Neural progenitor cell (in vitro differentiated cells): ENCODE results near the gene CEP128.

Experiments
- CTCF ChIP-seq: fragments of 200-600 bp; sonication (generic); IDR thresholded peaks from 2 replicates; pipeline ENCODE4 v1.5.1; 2017; ENCODE audit warnings: antibody characterized with exemption, mild to moderate bottlenecking
- EZH2 ChIP-seq: fragments of 200-600 bp; sonication (generic); IDR thresholded peaks from 2 replicates; pipeline ENCODE4 v1.6.1; 2017; ENCODE audit warnings: antibody characterized with exemption, mild to moderate bottlenecking, moderate library complexity
- EZH2phosphoT487 ChIP-seq: fragments of 200-600 bp; sonication (generic); IDR thresholded peaks from 2 replicates; pipeline ENCODE4 v1.6.1; 2017; ENCODE audit warnings: antibody characterized with exemption

GRCh38 chr14:80658733-80659132 lies 282.8 kb downstream of the CEP128 start:
- no peak for TF ChIP-seq CTCF
- no peak for TF ChIP-seq EZH2
- TF ChIP-seq EZH2phosphoT487 = no peak
